LHCN-M2 (cell line): ENCODE data around the gene EIF4E3. TPM values are rescaled to one million over a fixed set of nuclear protein-coding genes. Genes with fewer than 3 reads are reported as not detected.
A peak's percentile ranks its signal among the peaks of the same experiment; 100 is the strongest.

Experiments
- DNase-seq: peaks from one replicate; pipeline ENCODE4 v3.0.0-alpha.2; 2012; ENCODE audit warnings: low read depth
- total RNA-seq: library from RNA; depleted of rRNA; stranded (reverse); fragments of >200 nt; gene quantifications from 2 replicates; pipeline ENCODE4 v1.2.3, GENCODE V29; 2014

Gene EIF4E3
- total RNA-seq, 1 experiment from 2014 or later, result 0.11 TPM

DNA sequence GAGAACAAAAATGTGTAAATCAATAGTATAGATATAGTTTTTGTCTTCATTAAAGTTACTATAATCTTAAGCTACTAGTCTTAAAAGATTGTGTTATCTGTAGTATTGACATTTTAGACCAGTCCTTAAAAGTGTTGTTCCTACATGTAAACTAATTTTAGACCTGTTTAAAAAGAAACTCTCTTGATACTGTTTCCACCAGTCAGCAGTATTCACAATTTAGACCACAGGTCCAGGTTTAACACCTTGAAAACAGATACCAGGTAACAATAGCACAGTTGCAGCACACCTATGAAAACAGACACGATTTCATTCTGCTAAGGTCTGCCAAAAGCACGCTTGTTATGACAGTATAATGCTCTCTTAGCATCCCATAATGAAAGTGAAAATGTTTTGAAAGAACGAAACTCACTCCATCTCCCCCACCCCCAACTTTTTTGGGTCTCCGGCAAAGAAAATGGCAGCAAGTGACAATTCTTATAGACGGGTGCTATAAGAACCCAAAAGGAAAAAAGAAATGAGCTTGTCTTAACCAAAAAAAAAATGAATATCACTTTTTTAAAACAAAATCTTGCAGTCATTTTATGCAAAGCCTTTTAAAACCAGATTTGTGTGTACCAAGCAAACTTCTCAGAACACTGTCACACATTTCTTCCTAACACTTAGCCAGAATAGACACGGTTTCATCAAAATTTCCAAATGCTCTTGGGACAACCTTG is 1.6 kb downstream of the EIF4E3 start:
- DNase-seq, result no peak

DNA sequence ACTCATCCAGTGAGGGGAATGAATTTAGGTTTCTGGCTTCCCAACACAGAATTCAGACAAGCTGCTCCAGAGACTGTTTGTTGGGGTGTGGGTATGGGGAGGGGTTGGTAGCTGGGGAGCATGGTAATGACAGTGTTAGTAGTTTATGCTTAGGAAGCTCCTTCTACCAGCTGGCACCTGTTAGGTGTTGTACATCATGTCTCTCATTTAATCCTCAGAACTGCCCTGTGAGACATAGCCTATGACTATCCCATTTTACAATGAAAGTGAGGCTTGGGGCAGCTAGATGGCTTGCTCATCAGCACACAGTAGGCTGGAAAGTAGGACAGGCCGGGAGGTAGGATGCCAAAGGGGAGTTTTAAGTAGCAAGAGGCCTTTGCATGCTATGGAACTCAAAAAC is 2.5 kb downstream of the EIF4E3 start:
- DNase-seq, result no peak

DNA sequence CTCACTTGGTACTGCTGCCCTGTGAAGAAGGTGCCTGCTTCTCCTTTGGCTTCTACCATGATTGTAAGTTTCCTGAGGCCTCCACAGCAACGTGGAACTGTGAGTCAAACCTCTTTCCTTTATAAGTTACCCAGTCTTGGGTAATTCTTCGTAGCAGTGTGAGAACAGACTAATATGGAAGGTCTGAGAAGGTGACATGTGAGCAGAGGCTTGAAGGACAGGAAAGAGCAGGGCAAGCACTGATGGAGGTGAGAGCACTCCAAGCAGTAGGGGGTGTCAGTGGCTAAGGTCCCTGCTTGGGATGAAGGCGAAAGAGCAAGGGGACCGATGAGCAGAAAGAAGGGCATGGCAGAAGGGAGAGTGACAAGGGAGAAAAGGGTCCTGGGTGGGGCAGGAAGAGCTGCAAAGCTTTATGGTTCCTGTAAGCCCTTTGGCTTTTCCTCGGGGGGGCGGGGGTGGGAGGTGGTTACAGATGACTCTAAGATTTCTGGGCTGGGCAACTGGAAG is 3.5 kb downstream of the EIF4E3 start:
- DNase-seq, result no peak

DNA sequence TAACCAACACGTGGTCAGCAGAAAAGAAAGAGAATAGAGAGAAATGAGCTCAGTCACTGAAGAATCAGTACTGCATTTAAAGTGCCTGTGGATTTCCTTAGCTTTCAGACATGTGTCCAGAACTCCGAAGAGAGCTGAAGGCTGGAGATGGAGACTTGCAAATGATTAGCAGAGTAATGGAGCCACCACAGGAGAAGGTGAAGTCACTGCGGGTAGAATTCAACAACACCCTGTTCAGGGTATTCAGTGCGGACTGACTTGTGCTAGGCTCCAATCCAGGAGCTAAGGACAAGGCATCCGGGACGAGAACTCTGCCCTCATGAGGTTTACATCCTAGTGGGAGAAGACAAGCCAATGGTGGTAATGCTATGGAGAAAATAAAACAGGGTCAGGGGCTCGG is 4.2 kb downstream of the EIF4E3 start:
- no peak for DNase-seq

DNA sequence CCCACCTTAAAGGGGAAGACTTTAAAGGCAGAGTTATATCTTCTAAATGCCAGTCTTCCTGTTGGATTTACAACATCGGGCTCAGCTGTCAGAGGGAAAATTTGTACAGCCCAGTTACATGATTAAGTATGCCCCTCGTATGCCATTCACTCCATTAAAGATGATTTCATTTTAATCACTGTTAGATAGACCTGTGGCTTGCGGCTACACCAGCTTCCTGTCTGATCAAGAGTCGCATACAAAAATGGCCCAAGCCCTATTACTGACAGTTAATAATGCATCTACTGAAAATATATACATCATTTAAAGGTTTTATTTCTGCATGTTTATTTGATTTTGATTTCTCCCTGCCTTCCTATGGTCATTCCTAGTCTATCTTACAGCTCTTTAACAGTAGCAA is 7.1 kb downstream of the EIF4E3 start:
- no peak for DNase-seq

DNA sequence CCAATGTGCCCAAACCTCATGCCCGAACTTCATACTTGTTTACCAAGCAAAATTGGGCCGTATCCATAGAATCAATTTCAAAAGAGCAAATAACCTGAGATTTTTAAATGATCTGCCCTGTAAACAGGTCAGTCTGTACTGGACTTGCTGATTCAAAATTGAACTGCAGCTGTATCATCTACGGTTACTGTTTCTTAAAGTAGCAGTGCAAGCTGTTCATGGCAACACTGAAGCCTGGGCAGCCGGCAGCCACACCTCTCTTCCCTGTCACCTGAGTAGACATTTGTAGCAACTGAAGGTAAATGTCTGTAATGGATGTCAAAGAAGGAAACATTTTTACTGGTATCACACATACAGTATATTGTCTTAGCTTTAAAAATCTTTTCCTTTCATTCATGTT is 10.6 kb downstream of the EIF4E3 start:
- DNase-seq, result no peak

DNA sequence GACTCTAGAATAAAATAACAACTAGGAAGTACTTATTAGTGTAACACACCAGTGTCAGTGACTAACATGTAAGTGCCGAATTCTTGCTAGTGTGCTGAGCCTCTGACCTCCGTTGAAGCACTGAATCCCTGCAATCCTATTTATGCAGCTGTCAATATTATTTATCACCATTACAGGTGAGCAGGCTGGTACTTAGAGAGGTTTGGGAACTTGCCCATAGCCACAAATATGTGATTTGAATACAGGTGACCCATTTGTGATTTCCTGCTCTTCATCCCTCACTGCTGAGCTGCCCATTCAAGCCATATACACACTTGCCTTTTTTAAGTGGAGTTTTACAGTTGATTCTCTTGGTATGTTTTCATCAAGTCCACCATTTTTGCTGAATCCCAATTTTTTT is 12.2 kb downstream of the EIF4E3 start:
- no peak for DNase-seq

DNA sequence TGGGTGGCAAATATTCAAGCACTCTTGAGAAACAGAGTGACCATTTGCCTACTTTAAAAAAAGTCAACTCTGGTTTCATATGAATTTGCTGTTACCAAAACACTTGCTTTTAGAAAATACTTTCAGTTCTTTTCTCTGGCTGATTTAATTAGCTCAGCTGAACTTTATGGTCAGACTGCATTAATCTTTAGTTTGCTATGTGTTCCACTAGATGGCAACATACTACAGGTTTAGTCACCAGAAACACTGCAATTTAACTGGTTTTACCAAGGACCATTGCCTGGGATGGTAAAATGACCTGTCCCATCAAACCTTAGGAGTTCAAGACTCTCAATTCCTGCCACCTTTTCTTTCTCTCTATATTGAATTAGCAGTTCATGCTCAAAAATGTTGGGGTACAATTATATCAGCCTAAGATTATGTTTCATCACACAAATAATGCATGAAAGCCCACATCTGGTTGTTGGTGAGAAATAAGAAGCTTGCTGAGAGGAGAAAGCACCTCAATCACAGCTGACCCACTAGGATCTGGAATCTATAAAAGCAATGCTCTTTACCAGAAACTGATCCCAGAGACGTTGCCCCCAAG is 14.2 kb downstream of the EIF4E3 start:
- peak; percentile 36 for DNase-seq

DNA sequence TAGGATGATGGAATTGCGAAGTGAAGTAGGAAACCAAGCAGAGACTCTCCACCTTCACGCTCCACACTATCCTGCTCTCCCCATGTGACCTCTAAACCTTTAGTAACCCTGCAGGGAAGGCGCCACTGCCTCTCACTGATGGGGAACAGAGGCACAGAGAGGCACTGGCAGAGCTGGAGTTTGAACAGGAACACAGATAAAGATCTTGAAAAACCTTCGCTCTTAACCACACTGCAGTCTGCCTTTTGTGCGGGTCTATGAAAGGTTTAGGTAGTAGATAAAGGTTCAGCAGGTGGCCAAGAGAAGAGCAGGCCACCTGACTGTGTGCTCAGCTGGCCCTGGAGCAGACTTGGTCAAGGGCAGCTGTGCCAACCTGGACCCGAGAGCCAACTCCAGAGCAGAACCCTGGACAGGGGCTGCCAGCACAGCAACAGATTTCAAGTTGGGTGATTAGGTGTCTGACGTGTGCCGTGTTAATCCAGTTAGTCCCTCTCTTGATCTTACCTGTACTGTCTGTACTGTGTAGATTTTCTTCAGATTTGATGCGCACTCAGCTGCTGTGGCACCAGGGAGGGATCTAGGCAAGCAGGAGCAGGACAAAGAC is 15.2 kb downstream of the EIF4E3 start:
- DNase-seq, result no peak

DNA sequence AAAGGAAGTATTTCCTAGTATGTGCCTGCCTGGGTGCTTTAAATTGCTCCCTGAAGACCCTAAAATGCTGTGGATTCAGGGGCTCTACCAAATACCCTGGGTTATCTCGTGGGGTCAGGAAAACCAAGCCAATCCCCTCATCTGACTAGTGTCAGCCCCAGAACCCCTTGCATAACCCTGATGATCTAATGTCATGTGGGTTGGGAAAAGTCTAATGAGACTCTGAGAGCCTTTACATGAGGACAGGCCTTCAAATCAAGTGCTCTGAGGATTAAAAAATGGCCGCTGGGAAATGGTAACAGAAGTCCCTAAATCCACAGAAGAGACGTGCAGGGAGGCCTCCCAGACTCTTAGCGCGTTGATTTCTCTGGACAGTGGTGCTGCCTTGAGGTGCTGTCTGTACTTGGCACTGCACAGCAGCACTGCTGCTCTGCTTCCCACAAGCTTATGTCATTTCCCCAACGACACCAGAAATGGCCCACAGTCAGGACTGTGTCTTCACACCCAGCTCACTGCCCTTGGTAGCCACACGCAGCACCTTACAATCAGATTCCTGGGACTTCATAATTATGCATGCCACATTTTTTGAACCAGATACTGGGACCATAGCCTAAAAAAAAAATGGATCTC is 16.6 kb downstream of the EIF4E3 start:
- DNase-seq, result no peak

DNA sequence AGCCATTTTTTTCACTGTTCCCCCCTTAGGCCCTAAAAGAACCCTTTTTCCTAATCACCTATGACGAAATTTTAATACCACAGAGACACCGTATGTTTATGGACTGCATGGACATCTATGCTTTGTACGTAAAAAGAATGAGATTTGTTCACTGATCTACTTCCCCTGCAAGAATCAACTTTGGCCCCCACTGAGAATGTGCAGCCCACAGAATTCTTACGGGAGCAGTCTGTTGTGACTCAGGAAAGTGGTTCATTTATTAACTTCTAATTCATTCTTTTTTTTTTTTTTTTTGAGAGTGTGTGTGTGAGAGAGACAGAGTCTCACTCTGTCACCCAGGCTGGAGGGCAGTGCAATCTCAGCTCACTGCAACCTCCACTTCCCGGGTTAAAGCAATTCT is 17.6 kb downstream of the EIF4E3 start:
- no peak for DNase-seq

DNA sequence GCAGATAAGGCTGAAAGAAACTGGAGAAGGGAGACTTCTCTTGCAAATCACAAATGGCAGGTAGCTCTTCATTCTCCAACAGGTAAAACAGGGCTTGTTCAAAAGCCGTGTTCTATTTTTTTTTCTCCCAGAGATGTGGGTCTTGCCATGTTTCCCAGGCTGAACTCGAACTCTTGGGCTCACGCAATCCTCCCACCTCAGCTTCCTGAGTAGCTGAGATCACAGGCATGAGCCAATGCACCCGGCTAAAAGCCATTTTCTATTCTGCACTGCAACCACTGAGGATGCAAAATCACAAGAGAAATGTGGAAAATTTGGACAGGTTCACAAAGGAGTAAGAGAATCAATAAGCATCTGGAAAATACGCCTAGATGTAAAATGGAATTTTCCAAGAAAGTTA is 19.5 kb downstream of the EIF4E3 start:
- no peak for DNase-seq

DNA sequence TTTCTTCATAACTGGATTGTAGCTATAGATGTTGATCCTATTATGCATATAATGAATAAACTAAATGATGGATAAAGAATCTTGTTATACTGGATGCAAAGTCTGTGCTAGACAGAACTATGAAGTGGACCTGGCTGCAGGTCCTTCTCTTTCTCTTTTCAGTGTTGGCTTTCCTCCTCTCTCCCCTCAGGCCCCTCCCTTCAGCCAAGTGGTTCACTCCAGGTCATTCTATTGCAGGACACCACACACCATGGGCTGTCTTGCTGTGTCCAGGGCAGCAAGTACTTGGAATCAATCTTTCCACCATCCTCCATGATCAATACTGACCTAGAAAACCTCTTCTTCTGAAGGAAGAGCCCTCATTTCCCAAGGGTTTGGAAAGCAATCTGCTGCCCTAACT is 20.3 kb downstream of the EIF4E3 start:
- no peak for DNase-seq

DNA sequence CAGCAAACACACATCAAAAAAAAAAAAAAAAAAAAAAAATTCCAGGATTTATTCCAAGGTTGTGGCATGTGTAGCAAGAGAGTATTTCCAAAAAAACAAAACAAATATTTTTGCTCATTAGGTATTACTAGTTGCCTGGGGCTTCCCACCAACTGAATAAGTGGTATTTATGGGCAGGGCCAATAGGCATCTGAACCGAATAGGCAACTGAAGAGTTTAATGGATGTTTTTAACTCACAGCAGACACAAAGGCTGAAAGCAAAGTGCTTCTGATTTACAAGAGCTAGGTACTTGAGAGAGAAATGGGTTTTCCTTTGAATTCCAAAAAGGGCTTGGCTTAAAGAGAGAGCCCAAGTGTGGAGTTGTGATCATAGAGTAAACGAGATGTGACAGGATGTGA is 21.4 kb downstream of the EIF4E3 start:
- DNase-seq, result no peak

DNA sequence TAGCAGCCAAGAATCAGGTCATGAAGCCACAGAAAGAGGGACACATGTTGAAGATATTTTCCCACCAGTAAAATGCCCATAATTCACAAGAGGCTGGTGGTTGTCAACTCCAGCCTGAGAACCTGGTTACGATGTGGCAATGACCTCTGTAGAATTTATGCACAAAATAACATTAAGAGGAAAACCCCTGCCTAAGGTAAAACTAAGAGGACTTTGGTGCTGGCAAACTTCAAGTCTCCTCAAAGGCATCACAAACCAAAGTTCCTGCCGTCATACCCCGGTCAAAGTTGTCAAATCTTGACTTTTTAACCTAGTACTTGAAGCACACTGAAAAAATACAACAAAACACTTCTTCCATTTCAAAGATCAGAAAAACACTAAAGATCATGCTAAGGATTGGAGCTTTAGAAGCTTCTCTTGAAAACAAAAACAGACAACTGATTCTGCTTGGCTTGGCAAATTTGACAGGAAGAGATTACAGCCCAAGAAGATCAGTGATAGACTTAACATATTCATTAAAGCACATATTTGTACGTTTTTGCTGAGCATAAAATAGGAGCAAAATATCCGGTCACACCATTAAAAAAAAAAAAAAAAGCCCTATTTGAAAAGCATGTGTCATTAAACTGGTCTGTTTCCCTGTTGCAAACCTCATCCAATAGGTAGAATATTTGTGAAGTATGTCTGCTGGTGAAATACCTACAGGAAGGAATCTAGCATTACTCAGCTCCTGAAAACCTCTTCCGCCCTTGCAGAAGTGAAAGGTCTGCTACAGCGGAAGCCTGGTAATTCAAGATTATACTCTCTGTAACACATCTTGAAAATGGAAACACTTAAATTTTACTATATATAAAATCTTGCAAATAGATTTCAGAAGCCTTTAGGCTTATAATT is 22.8 kb downstream of the EIF4E3 start:
- no peak for DNase-seq

DNA sequence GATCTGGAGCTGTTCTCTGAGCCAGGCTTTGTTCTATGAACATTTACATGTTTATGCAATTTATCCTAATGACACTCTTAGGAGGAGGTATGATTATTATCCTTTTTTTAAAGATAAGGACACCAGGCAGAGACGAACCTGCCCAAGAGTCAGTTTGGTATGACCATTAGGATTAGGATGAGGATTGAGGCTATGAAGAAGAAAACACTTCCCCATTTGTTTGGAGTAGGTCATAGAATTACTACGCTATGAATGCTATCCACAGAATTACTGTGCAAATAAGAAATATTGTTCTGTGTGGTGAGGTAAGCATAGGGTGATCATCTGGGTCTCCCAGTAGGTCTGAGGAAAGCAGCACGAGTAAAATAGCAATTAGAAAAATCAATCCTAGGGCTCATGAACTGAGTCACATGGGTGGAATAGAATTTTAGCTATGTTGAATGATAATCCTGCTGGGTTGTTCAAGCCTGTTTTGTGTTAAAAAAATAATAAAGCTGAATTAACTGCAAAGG is 23.9 kb downstream of the EIF4E3 start:
- no peak for DNase-seq

DNA sequence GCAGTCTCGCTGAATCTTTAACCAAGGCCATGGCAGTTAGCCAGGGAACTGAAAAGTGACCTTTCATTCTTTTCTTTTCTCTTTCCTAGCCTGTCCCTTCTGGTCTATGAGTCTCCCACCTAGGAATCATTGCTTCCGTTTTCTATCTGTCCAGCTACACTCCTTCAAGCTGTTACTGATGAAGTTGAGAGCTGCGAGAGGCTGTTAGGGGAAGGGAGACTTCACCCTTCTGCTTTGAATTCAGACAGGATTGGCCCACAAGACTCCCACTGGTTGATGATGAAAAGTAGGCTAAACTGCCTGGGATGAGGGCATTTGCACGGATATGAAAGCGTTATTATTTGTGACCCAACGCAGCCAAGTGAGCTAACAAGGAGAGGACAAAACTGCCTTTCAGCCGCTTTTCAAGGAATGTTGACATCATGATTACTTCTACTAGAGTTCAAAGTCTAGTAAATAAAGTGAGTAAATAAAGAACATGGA is 30.2 kb downstream of the EIF4E3 start:
- DNase-seq, result no peak

DNA sequence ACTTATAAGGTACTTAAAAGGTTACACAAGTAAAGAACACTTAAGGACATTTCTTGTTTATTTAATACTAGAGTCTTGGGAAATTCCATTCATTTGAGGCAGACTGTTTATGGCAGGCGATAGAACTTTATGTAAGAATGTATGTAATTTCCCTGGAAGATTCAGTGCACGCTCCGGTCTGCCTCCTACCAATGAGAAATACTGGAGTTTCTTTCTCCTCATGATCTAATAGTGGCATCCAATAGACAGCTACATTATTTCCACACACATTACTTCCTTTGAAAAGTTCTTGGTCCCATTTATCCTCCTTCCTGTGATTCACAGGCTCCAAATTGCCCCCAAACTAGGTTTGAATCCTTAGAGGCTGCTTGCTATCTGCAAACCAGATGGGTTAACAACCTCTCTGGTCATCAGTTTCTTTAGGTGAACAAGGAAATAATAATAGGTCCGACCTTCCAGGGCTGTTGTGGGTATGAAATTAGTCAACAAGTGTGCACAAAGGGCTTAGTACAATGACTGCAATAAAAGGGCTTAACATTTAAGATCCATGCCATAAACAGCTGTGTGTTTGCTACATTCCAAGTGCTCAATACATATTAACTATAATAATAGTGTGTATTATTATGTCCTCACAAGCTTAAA is 30.7 kb downstream of the EIF4E3 start:
- no peak for DNase-seq

DNA sequence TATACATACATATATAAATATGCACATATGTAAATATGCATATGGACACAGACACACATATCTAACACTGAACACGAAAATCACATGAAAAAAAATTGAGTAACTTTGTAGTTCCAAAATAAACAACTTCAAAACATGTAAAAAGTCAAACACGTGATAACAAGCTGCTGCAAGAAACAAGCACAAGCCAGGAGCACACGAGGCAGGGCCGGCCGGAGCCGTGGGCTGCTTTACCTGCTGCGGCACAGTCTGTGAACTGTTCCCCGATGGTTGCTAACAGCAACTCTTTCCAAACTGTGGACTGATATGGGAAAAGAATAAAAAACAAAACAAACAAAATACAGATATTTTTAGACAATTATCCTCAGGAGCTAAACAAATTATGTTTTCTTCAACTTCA is 31.6 kb downstream of the EIF4E3 start:
- DNase-seq, result no peak

DNA sequence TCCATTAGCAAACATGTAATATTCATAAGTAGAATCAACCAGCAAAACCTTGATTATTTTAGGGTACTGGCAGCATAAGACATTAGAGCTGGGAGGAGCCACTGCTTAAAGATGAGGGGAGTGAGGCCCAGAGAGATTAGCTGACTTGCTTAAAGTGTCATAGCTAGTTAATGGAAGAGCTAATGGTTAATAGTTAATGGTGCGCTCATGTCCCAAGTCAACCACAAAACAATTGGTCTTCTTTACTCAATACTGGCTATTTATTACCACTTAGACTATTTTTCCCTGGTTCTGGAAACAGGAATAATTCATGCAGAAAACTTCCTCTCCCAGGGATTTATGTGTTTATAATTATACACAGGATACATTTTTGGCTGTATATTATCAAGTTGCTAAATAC is 33.1 kb downstream of the EIF4E3 start:
- DNase-seq, result no peak
